ENCODE results near the gene HUNK. TPM values are rescaled to one million over a fixed set of nuclear protein-coding genes. Genes with fewer than 3 reads are reported as not detected.

Gene HUNK
- polyA plus RNA-seq, 1 donor (not counting 4 experiments of a cell fraction or from before 2014, with no cell fraction given): 0.03 TPM

GRCh38 chr21:32046191-32046590 is 173.4 kb downstream of the HUNK start:
- H3K27ac ChIP-seq (ENCODE audit: control insufficient read depth, insufficient read depth, low read length): no peak overlapping the region
- no peak for DNase-seq (ENCODE audit: low read depth, low spot score)
- no peak overlapping the region for H3K9ac ChIP-seq (ENCODE audit: control insufficient read depth, extremely low read depth, insufficient read depth, low read length)
- H3K79me2 ChIP-seq (ENCODE audit: control insufficient read depth, insufficient read depth, low read length): no peaks in the 10 kb centered on the region
- TF ChIP-seq CTCF (optimal IDR thresholded peaks at IDR 0.05 in 1 of 3, IDR thresholded peaks at IDR 0.05 in 1 of 3, conservative IDR thresholded peaks at IDR 0.05 in 1 of 3; ENCODE audit: extremely low read depth in 1 of 3, insufficient read depth in 2 of 3, low read length in 3 of 3) (no peak), EZH2 (IDR thresholded peaks at IDR 0.05; ENCODE audit: low read length) (no peak)
- FAIRE-seq: no peak
- H3K4me2 ChIP-seq (ENCODE audit: control insufficient read depth, extremely low read depth, insufficient read depth, low read depth, low read length): no peak overlapping the region
- no peaks in the 10 kb centered on the region for H3K27me3 ChIP-seq (ENCODE audit: control insufficient read depth, extremely low read depth, insufficient read depth, low read length)
- H3K4me3 ChIP-seq (ENCODE audit: control insufficient read depth in 2 of 3, extremely low read depth in 1 of 3, insufficient read depth in 2 of 3, low read depth in 1 of 3, low read length in 3 of 3): no peak overlapping the region
- no peaks in the 10 kb centered on the region for H3K9me1 ChIP-seq (ENCODE audit: control insufficient read depth, extremely low read depth, insufficient read depth, low read length)
- dilution Hi-C loops (cut with MboI; ENCODE audit: extremely low pct_ligation_motif_present, low sequenced_read_pairs): no loop called here
- no peak overlapping the region for H2AFZ ChIP-seq (ENCODE audit: control insufficient read depth, low read length)
- H3K4me1 ChIP-seq (ENCODE audit: control insufficient read depth, extremely low read depth, insufficient read depth, low read length): no peaks in the 10 kb centered on the region
- H3K9me3 ChIP-seq (ENCODE audit: control insufficient read depth, low read depth, low read length): peaks cover 4% of the 10 kb centered on the region
- no peaks in the 10 kb centered on the region for H4K20me1 ChIP-seq (ENCODE audit: control insufficient read depth, extremely low read depth, insufficient read depth, low read length)
- no peaks in the 10 kb centered on the region for H3K36me3 ChIP-seq (ENCODE audit: control insufficient read depth in 2 of 2, extremely low read depth in 1 of 2, insufficient read depth in 2 of 2, low read length in 2 of 2)

- FAIRE-seq: no peak
- H3K4me3 ChIP-seq (ENCODE audit: control insufficient read depth in 2 of 3, extremely low read depth in 1 of 3, insufficient read depth in 2 of 3, low read depth in 1 of 3, low read length in 3 of 3): no peak overlapping the region
- no peak overlapping the region for H3K27ac ChIP-seq (ENCODE audit: control insufficient read depth, insufficient read depth, low read length)
- TF ChIP-seq EZH2 (IDR thresholded peaks at IDR 0.05; ENCODE audit: low read length): no peak
- no peak for TF ChIP-seq CTCF (optimal IDR thresholded peaks at IDR 0.05 in 1 of 3, IDR thresholded peaks at IDR 0.05 in 1 of 3, conservative IDR thresholded peaks at IDR 0.05 in 1 of 3; ENCODE audit: extremely low read depth in 1 of 3, insufficient read depth in 2 of 3, low read length in 3 of 3)
- H3K36me3 ChIP-seq (ENCODE audit: control insufficient read depth in 2 of 2, extremely low read depth in 1 of 2, insufficient read depth in 2 of 2, low read length in 2 of 2): no peaks in the 10 kb centered on the region
- no peaks in the 10 kb centered on the region for H3K27me3 ChIP-seq (ENCODE audit: control insufficient read depth, extremely low read depth, insufficient read depth, low read length)
- dilution Hi-C loops (cut with MboI; ENCODE audit: extremely low pct_ligation_motif_present, low sequenced_read_pairs): no loop called here
- H2AFZ ChIP-seq (ENCODE audit: control insufficient read depth, low read length): no peak overlapping the region
- H3K79me2 ChIP-seq (ENCODE audit: control insufficient read depth, insufficient read depth, low read length): no peaks in the 10 kb centered on the region
- no peaks in the 10 kb centered on the region for H3K9me1 ChIP-seq (ENCODE audit: control insufficient read depth, extremely low read depth, insufficient read depth, low read length)
- H3K9ac ChIP-seq (ENCODE audit: control insufficient read depth, extremely low read depth, insufficient read depth, low read length): no peak overlapping the region
- no peak overlapping the region for H3K4me2 ChIP-seq (ENCODE audit: control insufficient read depth, extremely low read depth, insufficient read depth, low read depth, low read length)
- no peaks in the 10 kb centered on the region for H3K4me1 ChIP-seq (ENCODE audit: control insufficient read depth, extremely low read depth, insufficient read depth, low read length)
- H3K9me3 ChIP-seq (ENCODE audit: control insufficient read depth, low read depth, low read length): peaks cover 4% of the 10 kb centered on the region
- H4K20me1 ChIP-seq (ENCODE audit: control insufficient read depth, extremely low read depth, insufficient read depth, low read length): no peaks in the 10 kb centered on the region
- DNase-seq (ENCODE audit: low read depth, low spot score): no peak
Observed at GRCh38 chr21:32048353-32048752, 175.5 kb downstream of the HUNK start.

Other genes starting within 250 kb of the HUNK start
- 269 to 439 TPM (median 426 TPM) in 3 replicates for gene SOD1, start 213.3 kb upstream of the HUNK start, polyA plus RNA-seq
- gene SCAF4, start 140.9 kb upstream of the HUNK start, polyA plus RNA-seq: 3.7 to 9.9 TPM (median 7.5 TPM) in 3 replicates